Vagina (tissue), 2 donors: ENCODE data around the gene XCR1. TPM values are rescaled to one million over a fixed set of nuclear protein-coding genes. Genes with fewer than 3 reads are reported as not detected.

Experiments used
- DNase-seq, 2 donors: peaks; one replicate each; pipeline ENCODE4 v3.0.0-alpha.2; 2017; ENCODE audit errors: extremely low spot score in 2 of 2
- H3K27ac ChIP-seq: fragments of 200-600 bp; sonication (generic); one replicate; pipeline ENCODE4 v1.5.1; 2019
- H3K27me3 ChIP-seq: fragments of 200-600 bp; sonication (generic); one replicate; pipeline ENCODE4 v1.5.1; 2019
- H3K36me3 ChIP-seq, 2 donors: fragments of 200-600 bp; sonication (generic); one replicate each; pipeline ENCODE4 v1.5.1; 2017 to 2019
- H3K4me1 ChIP-seq: fragments of 200-600 bp; sonication (generic); one replicate; pipeline ENCODE4 v1.5.1; 2019
- H3K4me3 ChIP-seq, 2 donors: fragments of 200-600 bp; sonication (generic); 1 replicate in 1 of 2; 2 replicates in 1 of 2; pipeline ENCODE4 v1.5.1; 2016 to 2019
- H3K9me3 ChIP-seq: fragments of 200-600 bp; sonication (generic); one replicate; pipeline ENCODE4 v1.5.1; 2019
- POLR2A ChIP-seq, 2 donors: fragments of 450-650 bp; IDR thresholded peaks; one replicate each; pipeline ENCODE4 v1.6.1; 2017; ENCODE audit warnings: antibody characterized with exemption in 2 of 2, mild to moderate bottlenecking in 2 of 2, moderate library complexity in 2 of 2
- POLR2AphosphoS5 ChIP-seq, 2 donors: sonication (generic); formaldehyde crosslinking; IDR thresholded peaks; one replicate each; pipeline ENCODE4 v1.9.0; 2017; ENCODE audit warnings: antibody characterized with exemption in 2 of 2, mild to moderate bottlenecking in 2 of 2, low read depth in 1 of 2; ENCODE audit not compliant: insufficient read depth in 1 of 2
- intact Hi-C: fragments of 100-400 bp; cut with DNase I; formaldehyde crosslinking; loops from one replicate; pipeline ENCODE4 v1.15.1; 2023
- total RNA-seq: library from RNA; depleted of rRNA; stranded (reverse); fragments of >200 nt; gene quantifications from one replicate; pipeline ENCODE4 v1.2.3, GENCODE V29; 2016
- TF ChIP-seq, protein P1 (sequence below), 3 experiments: fragments of 450-650 bp in 2 of 3; fragments of 200-600 bp in 1 of 3; sonication (generic) in 1 of 3; IDR thresholded peaks; one replicate each; pipeline ENCODE4 v1.5.1; 2017 to 2019; ENCODE audit warnings: antibody characterized with exemption in 3 of 3, mild to moderate bottlenecking in 2 of 3, moderate library complexity in 2 of 3

The XCR1 gene
- total RNA-seq, 1 donor from 2014 or later = not detected

DNA sequence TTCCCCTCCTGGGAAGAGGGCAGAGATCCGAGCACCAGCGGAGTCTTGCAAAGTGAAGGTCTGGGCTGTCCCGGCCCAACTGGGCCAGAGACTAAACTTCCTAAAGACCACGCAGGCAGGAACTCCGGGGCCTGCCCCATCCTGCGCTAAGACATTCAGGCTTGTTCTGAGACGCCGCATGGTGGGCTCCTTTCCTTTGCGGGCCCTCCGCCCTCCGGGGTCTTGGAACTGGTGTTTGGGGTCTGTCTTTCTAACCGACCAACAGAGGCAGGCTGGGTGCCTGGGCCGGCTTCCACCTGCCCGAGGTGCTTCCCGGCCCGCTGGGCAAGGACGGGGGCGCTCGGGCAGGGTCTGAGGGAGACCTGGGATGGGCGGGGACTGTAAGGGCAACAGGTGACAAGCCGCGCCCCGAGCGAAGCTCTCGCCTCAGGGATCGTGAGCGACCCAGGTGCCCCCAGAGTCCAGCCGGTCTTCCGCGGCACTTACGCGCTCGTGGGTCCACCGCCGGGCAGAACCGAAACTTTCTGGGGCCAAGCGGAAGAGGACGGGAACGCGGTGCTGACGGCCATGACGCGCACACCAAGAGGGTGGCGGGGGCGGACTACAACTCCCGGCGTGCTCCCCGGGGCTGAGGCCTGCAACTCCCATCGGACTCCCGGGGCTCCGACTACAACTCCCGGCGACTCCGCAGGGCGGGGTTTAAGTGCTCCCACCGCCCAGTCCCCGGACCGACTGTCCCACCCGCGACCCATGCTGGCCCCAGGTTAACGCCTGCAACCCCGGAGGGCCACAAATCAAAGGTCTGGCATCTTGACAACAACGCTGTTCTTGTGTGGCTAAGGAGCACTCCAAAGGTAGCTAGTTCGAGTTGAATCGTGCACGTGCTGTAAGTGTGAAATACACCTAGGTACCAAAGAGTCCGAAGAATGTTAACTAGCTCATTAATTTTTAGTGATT is 31.8 kb downstream of the XCR1 start, which contains the start of gene FYCO1:
FYCO1 (minus strand) TSS at position 589 of the 957 bp plus-strand sequence. CDS start 10,914 bp downstream, outside the sequence.
- DNase-seq = peak in 1 of 2 donors; percentile 92
- H3K27me3 ChIP-seq = no peaks in the 10 kb centered on the region
- peak within 1 kb of the TSS; percentile 97 for H3K27ac ChIP-seq
- no peaks in the 10 kb centered on the region for H3K9me3 ChIP-seq
- no peaks in the 10 kb centered on the region for H3K36me3 ChIP-seq
- peak within 1 kb of the TSS; percentile 69 to 94 for H3K4me3 ChIP-seq
- peaks cover 42% of the 10 kb centered on the region for H3K4me1 ChIP-seq
- intact Hi-C loops = no loop called here
- peak; percentile 47 to 90 for TF ChIP-seq POLR2AphosphoS5 (IDR thresholded peaks at IDR 0.05; ENCODE audit: insufficient read depth in 1 of 2, low read depth in 1 of 2)
- TF ChIP-seq, protein P1, sequence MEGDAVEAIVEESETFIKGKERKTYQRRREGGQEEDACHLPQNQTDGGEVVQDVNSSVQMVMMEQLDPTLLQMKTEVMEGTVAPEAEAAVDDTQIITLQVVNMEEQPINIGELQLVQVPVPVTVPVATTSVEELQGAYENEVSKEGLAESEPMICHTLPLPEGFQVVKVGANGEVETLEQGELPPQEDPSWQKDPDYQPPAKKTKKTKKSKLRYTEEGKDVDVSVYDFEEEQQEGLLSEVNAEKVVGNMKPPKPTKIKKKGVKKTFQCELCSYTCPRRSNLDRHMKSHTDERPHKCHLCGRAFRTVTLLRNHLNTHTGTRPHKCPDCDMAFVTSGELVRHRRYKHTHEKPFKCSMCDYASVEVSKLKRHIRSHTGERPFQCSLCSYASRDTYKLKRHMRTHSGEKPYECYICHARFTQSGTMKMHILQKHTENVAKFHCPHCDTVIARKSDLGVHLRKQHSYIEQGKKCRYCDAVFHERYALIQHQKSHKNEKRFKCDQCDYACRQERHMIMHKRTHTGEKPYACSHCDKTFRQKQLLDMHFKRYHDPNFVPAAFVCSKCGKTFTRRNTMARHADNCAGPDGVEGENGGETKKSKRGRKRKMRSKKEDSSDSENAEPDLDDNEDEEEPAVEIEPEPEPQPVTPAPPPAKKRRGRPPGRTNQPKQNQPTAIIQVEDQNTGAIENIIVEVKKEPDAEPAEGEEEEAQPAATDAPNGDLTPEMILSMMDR (IDR thresholded peaks at IDR 0.05) = no peak
- TF ChIP-seq POLR2A (IDR thresholded peaks at IDR 0.05) = peak in 1 of 2 donors; percentile 60

DNA sequence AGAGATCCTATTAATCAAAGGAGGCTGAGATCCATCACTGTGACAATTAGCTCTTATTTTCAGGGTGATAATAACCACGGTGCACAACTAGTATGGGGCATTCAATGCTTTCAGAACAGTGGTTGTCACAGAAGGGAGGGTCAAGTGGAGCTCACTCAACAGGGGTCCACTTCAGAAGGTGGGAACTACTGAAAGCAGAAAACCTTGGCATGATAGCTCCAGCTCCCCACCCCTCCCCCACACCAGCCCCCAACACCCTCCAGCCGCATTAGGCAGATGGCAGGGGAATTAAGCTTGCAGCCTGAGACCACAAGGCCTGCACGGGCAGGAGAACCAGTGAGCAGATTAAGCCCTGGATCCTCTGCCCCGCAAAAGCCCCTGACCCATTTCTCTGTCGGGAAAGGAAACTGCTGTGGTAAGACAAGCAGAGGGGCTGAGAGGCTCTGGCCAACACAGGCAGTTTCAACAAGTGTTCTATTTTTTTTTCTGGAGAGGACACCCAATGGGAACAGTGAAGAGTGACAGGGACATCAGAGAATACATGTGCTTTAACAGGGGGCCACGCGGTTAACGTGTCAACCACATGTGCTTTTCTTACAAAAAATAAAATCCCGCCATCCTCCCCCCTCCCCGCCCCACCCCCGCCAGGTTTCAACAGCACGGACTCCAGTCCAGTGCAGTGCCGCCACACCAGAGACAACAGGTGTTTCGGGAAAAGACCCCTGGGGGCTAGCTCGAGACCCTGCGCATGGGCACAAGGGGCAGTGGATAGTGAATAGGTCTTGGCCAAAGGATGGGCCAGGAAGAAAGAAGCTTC is 32.7 kb downstream of the XCR1 start:
- intact Hi-C loops = no loop called here
- no peaks in the 10 kb centered on the region for H3K9me3 ChIP-seq
- H3K27me3 ChIP-seq = no peaks in the 10 kb centered on the region
- TF ChIP-seq, protein P1 (IDR thresholded peaks at IDR 0.05) = no peak
- TF ChIP-seq POLR2A (IDR thresholded peaks at IDR 0.05) (no peak), POLR2AphosphoS5 (IDR thresholded peaks at IDR 0.05; ENCODE audit: insufficient read depth in 1 of 2, low read depth in 1 of 2) (no peak)
- DNase-seq = no peak
- peak overlapping the region; percentile 69 to 94 for H3K4me3 ChIP-seq
- H3K27ac ChIP-seq = peak overlapping the region; percentile 97
- H3K4me1 ChIP-seq = peaks cover 49% of the 10 kb centered on the region
- H3K36me3 ChIP-seq = no peaks in the 10 kb centered on the region

DNA sequence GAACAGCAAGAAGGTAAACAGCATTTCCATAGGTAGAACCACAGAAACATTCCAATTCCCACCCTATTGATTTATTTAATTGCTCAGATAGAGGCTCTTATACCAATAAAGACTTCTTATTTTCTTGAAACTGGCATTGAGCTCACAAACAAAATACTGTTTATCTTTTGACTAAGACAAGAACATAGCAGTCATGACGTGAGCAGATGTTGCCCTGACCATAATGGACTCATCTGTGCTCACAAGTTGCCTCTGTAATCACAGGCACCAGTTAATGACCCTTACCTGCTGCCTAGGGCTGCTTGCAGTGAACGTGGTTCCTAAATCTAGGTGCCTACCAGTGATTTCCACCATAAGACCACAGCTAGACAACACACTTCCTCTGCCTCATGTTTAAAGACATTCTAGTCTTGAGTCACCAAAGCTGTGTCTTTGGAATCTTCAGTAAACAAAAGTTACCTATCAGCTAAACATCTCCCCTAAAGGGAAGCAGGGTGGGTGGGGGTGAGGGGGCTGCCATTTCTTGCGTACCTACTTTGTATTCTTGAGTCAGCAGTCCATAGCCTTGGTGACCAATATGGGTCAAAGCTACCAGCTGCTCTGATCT is 33.8 kb downstream of the XCR1 start:
- H3K4me1 ChIP-seq = peaks cover 60% of the 10 kb centered on the region

DNA sequence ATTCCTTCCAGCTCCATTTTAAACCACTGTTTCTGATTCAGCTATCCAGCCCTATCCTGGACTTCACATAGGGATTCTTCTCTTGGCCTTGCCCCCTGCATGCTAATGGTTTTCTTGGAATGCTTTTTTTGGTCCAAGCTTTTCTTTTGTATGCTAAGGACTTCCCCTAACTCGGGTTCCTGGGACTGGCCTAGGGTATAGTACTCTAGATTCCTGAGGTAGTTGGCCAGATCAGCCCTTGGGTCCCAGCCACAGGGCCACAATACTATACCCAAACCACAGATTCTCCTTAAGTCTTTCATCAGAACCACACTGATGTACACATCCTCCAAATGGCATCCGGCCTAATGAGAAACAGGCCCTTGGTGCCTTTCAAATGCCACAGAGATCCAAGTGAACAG is 34.5 kb downstream of the XCR1 start:
- intact Hi-C loops = no loop called here
- peaks cover 67% of the 10 kb centered on the region for H3K4me1 ChIP-seq
- no peak for TF ChIP-seq POLR2A (IDR thresholded peaks at IDR 0.05)
- TF ChIP-seq POLR2AphosphoS5 (IDR thresholded peaks at IDR 0.05; ENCODE audit: insufficient read depth in 1 of 2, low read depth in 1 of 2) = no peak
- TF ChIP-seq, protein P1 (IDR thresholded peaks at IDR 0.05) = no peak
- DNase-seq = no peak
- H3K27ac ChIP-seq = peak overlapping the region; percentile 61
- H3K27me3 ChIP-seq = no peaks in the 10 kb centered on the region
- no peaks in the 10 kb centered on the region for H3K36me3 ChIP-seq
- H3K9me3 ChIP-seq = no peaks in the 10 kb centered on the region
- no peak overlapping the region for H3K4me3 ChIP-seq

More for the DNA sequence above, 33.8 kb downstream of the XCR1 start:
- Histone ChIP-seq H3K9me3 (no peaks in the 10 kb centered on the region), H3K27ac (peak overlapping the region; percentile 61), H3K27me3 (no peaks in the 10 kb centered on the region), H3K4me3 (no peak overlapping the region), H3K36me3 (no peaks in the 10 kb centered on the region)
- TF ChIP-seq POLR2AphosphoS5 (IDR thresholded peaks at IDR 0.05; ENCODE audit: insufficient read depth in 1 of 2, low read depth in 1 of 2) (no peak), POLR2A (IDR thresholded peaks at IDR 0.05) (no peak)
- TF ChIP-seq, protein P1 (IDR thresholded peaks at IDR 0.05) = no peak
- intact Hi-C loops = no loop called here
- no peak for DNase-seq
